Testis (tissue), 2 donors: ENCODE measurements around the gene LMO2.

Experiments used
- POLR2A ChIP-seq: fragments of 450-650 bp; IDR thresholded peaks from one replicate; pipeline ENCODE4 v1.6.1; 2017; ENCODE audit warnings: antibody characterized with exemption, mild to moderate bottlenecking, moderate library complexity
- TF ChIP-seq, protein P1 (sequence below), 3 experiments: fragments of 450-650 bp in 2 of 3; fragments of 200-600 bp in 1 of 3; sonication (generic) in 1 of 3; IDR thresholded peaks; one replicate each; pipeline ENCODE4 v1.5.1; 2016 to 2019; ENCODE audit warnings: antibody characterized with exemption in 3 of 3, mild to moderate bottlenecking in 2 of 3, moderate library complexity in 1 of 3

DNA sequence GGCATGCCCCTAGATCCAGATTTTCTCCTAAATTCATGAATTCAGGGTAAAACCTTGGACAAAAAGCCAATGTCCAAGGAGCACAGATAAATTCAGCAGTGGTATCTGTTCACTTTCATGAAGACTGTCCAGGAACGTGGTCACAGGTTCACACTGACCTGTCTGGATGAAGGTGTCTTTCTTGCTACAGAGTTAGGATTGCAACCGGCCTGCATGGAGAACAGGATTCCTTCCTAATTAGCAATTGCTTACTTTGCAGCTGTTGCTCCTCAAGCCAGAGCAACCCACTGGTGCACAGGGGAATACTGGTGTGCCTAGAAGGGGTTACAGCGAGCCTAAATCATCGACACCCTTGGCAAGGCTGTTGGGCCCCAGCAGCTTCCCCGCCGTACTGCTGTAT lies 47.6 kb downstream of the LMO2 start:
- TF ChIP-seq POLR2A = no peak
- TF ChIP-seq, protein P1, sequence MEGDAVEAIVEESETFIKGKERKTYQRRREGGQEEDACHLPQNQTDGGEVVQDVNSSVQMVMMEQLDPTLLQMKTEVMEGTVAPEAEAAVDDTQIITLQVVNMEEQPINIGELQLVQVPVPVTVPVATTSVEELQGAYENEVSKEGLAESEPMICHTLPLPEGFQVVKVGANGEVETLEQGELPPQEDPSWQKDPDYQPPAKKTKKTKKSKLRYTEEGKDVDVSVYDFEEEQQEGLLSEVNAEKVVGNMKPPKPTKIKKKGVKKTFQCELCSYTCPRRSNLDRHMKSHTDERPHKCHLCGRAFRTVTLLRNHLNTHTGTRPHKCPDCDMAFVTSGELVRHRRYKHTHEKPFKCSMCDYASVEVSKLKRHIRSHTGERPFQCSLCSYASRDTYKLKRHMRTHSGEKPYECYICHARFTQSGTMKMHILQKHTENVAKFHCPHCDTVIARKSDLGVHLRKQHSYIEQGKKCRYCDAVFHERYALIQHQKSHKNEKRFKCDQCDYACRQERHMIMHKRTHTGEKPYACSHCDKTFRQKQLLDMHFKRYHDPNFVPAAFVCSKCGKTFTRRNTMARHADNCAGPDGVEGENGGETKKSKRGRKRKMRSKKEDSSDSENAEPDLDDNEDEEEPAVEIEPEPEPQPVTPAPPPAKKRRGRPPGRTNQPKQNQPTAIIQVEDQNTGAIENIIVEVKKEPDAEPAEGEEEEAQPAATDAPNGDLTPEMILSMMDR (IDR thresholded peaks at IDR 0.05) = no peak
